NB4 (cell line): Measurements from ENCODE around the gene ZNF784.

ENCODE experiments used
- DNase-seq: peaks from one replicate; pipeline ENCODE4 v3.0.0; 2010; ENCODE audit warnings: low read depth
- H3K4me3 ChIP-seq: one replicate; pipeline ENCODE4 v1.5.1; 2011; ENCODE audit warnings: mild to moderate bottlenecking, low read depth, low read length, moderate library complexity
- MYC ChIP-seq: IDR thresholded peaks from 2 replicates; pipeline ENCODE4 v1.6.1; 2011; ENCODE audit warnings: low read depth, low read length
- POLR2A ChIP-seq: IDR thresholded peaks from 2 replicates; pipeline ENCODE4 v1.6.1; 2011; ENCODE audit warnings: mild to moderate bottlenecking; ENCODE audit not compliant: insufficient read length; ENCODE audit errors: extremely low read depth
- TF ChIP-seq, protein P1 (sequence below): IDR thresholded peaks from one replicate; pipeline ENCODE4 v1.5.1; 2012; ENCODE audit warnings: low read depth, low read length
- TF ChIP-seq, protein P2 (sequence below): IDR thresholded peaks from 2 replicates; pipeline ENCODE4 v1.6.1; 2011; ENCODE audit warnings: low read depth, low read length

The ZNF784 gene

DNA sequence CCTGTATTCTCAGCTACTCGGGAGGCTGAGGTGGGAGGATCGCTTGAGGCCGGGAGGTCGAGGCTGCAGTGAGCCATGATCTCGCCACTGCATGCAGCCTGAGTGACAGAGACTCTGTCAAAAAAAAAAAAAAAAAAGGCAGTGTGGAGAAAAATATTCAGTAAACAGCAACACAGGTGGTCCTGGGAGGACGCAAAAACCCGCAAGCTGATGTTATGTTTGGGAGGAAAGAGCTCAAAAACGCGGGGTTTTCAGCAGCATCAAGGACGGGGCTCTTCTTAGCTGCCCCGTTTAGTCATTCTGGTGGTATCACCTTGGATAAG, 599 bp upstream of the ZNF784 start:
- H3K4me3 ChIP-seq = peak overlapping the region; percentile 51
- no peak for TF ChIP-seq MYC
- TF ChIP-seq, protein P1, sequence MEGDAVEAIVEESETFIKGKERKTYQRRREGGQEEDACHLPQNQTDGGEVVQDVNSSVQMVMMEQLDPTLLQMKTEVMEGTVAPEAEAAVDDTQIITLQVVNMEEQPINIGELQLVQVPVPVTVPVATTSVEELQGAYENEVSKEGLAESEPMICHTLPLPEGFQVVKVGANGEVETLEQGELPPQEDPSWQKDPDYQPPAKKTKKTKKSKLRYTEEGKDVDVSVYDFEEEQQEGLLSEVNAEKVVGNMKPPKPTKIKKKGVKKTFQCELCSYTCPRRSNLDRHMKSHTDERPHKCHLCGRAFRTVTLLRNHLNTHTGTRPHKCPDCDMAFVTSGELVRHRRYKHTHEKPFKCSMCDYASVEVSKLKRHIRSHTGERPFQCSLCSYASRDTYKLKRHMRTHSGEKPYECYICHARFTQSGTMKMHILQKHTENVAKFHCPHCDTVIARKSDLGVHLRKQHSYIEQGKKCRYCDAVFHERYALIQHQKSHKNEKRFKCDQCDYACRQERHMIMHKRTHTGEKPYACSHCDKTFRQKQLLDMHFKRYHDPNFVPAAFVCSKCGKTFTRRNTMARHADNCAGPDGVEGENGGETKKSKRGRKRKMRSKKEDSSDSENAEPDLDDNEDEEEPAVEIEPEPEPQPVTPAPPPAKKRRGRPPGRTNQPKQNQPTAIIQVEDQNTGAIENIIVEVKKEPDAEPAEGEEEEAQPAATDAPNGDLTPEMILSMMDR = no peak
- TF ChIP-seq, protein P2, sequence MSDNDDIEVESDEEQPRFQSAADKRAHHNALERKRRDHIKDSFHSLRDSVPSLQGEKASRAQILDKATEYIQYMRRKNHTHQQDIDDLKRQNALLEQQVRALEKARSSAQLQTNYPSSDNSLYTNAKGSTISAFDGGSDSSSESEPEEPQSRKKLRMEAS = no peak
- no peak for TF ChIP-seq POLR2A
- no peak for DNase-seq

DNA sequence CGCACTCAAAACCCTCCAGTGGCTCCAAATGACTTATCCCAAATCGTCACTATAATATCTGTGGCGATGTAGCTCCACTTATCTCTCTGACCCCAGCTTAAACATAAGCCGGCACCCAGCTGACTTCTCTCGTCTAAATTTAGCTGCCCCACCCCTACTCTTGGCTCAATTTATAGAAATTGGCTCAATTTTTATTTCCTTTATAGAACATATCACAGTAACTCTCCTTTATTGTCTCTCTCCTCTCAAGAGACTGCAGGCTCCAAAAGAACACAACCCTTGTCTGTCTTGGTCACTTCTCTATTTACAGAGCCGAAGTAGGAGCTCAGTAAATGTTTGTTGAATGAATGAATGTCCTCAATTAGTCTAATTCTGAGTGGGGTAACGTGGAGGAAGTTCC, 805 bp downstream of the ZNF784 start:
- TF ChIP-seq, protein P2 = no peak
- TF ChIP-seq MYC = no peak
- TF ChIP-seq, protein P1 = no peak
- peak overlapping the region; percentile 38 for H3K4me3 ChIP-seq
- DNase-seq = no peak

DNA sequence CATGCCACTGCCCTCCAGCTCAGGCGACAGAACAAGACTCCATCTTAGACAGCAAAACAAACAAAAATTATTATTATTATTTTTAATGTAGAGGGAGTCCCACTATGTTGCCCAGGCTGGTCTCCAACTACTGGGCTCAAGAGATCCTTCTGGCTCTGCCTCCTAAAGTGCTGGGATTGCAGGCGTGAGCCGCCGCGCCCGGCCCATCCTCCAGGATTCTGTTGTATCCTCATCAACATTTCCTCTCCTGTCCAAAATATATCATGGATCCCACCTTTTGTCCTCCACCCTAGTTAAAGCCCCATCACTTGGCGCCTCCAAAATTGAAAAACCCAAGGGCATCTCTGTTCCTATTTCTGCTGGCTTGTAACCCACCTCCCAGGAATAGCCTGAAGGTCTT, 1.2 kb downstream of the ZNF784 start:
- no peak overlapping the region for H3K4me3 ChIP-seq
- DNase-seq = no peak
- no peak for TF ChIP-seq POLR2A
- TF ChIP-seq MYC = no peak
- TF ChIP-seq, protein P2 = no peak
- TF ChIP-seq, protein P1 = no peak

DNA sequence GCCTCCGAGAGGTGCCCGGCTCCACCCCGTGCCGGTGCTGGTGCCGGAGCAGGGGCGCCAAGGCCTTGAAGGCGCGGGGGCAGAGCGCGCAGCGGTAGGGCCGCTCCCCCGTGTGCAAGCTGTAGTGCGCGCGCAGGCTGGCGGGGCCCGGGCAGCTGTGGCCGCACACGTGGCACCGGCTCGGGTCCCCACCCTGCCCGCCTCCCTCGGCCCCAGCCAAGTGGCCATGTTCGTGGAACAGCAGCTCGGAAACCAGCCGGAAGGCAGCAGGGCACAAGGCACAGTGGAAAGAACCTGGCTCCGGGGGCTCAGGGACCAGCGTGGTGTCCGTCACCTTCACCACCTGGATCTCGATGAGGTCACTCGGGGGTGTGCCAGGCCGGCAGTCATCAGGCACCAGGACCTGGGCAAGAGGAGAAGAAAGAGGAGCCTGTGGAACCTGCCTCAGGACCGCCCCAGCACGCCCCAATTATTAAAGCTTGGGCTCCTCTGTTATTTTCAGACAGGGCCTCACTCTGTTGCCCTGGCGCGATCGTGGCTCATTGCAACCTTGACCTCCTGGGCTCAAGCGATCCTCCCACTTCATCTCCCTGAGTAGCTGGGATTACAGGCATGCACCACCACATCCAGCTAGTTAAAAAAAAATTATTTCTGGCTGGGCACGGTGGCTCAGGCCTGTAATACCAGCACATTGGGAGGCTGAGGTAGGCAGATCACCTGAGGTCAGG, 2.0 kb downstream of the ZNF784 start:
- TF ChIP-seq, protein P1 = no peak
- no peak for TF ChIP-seq POLR2A
- peak; percentile 66 for TF ChIP-seq MYC
- TF ChIP-seq, protein P2 = peak; percentile 83
- peak; percentile 72 for DNase-seq

DNA sequence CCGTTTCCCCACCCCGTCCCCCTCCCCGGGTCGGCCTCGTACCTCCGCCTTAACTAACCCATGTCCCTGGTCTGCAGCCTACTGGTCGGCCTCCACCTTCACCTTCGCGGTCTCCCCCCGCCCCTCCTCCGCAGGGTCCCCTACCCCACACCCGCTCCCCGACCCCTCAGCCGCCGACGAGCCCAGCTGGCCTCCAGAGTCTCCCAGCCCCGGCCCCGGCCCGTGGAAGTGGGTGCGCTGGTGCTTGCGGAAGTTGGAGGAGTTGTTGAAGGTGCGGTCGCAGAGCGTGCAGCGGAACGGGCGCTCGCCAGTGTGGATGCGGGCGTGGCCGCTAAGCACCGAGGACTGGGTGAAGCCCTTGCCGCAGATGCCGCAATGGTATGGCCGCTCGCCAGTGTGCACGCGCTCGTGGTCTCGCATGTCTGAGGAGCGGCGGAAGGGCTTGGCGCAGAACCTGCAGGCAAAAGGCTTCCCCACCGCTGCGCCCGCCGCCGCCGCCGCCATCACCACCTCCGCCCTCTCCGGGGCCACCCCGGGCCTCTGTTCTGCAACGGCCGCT, 2.6 kb downstream of the ZNF784 start:
- DNase-seq = peak; percentile 77

More for the DNA sequence above, 2.0 kb downstream of the ZNF784 start:
- H3K4me3 ChIP-seq = no peak overlapping the region

More for the DNA sequence above, 2.6 kb downstream of the ZNF784 start:
- no peak for TF ChIP-seq POLR2A
- TF ChIP-seq MYC = no peak
- TF ChIP-seq, protein P2 = no peak
- TF ChIP-seq, protein P1 = no peak
- no peak overlapping the region for H3K4me3 ChIP-seq
